ENCODE results near the gene C15orf39.
"Not testable (repeated sequence)": the region's sequence is repeated elsewhere in the genome, so short reads cannot be mapped to it uniquely, and the experiment has no call there.

The C15orf39 gene

GRCh38 chr15:75213212-75213767, 11.6 kb downstream of the C15orf39 start:
- no peak for DNase-seq

GRCh38 chr15:75213768-75214221, 12.1 kb downstream of the C15orf39 start:
- DNase-seq: no peak

DNA sequence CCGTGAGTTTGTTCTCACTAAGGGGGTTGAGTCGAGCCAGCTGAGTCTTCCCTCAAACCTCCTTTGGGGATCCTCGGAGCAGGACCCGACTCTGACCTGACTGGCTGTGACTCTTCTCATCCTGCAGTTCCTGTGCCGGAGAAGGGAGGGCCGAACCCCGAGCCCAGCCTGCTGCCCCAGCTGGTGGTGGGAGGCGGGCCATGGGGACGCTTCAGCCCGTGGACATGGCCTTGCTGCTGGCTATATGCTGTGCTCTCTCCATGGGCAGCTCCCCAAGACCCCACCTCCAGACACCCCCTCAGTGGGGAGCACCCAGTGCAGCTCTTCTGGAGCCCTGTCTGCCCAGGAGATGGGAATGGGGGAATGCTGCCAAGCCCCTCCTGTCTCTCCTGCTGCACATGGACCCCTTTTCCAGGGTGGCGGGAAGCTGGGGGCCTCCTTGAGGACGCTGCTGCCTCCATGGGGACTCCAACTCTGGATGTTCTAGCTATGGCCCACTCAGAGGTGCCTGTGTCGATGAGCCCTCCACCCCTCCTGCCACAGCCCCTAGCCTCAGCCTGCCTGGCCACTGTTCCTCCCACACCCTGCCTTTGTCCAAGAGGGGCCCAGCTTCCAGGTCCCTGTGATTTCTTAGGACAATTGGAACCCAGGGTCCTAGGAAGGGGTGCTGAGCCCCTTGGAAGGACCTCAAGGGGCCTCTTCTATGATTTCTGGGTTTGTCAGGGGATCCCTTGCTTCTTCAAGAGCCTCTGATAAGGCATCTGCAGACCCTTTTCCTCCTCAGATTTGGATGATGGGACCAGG, 12.8 kb downstream of the C15orf39 start:
- DNase-seq: no peak

- no peak for DNase-seq
Observed at GRCh38 chr15:75215107-75216004, 13.7 kb downstream of the C15orf39 start.

GRCh38 chr15:75217012-75217411, 15.3 kb downstream of the C15orf39 start:
- no peak for DNase-seq

DNA sequence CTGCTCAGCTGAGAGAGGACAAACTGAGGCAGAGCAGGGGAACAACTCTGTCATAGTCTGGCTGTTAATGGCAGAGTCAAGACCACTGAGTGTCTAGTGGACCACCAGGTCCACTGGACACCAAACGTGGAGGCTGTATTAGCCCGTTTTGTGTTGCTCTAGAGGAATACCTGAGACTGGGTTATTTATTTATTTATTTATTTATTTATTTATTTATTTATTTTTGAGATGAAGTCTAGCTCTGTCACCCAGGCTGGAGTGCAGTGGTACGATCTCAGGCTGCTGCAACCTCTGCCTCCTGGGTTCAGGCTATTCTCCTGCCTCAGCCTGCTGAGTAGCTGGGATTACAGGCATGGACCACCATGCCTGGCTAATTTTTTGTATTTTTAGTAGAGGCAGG, 15.9 kb downstream of the C15orf39 start:
- not testable (repeated sequence) for DNase-seq

DNA sequence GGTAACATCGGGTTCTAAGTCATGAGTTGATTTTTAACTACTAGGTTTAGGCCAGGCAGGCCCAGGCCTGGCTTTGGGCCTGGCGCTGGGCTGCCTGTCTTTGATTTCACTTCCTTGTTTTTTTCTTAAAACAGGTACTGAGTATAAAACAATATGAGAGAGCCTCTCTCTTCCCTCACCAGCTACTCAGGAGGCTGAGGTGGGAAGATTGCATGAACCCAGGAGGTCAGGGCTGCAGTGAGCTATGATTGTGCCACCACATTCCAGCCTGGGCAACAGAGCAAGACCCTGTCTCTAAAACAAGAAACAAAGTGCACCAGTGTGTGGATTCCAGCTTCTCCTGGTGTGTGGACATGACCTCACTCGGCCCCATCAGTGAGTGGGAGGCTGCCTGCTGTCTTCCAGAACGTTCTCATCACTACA, 17.8 kb downstream of the C15orf39 start:
- DNase-seq: not testable (repeated sequence)

DNA sequence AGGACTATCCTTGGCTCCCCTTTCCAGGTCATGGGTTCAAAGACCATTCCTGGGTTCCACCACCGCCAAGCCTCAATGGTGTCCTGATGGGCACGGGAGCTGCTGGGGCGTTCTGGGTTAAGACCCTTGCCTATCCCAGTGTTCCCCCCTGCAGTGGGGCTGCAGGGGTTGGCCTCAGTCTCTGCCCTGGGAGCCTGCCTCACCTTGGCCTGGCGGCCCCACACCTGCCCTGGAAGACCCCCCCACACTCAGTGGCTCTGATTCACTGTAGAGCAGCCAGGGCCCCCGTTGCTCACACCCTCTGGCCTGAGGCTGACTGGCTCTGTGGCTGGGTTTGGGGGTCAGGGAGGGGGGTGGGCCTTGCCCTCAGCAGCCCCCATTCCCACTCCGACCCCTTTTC, 22.0 kb downstream of the C15orf39 start:
- no peak for DNase-seq

GRCh38 chr15:75224281-75224680, 22.6 kb downstream of the C15orf39 start:
- no peak for DNase-seq

DNA sequence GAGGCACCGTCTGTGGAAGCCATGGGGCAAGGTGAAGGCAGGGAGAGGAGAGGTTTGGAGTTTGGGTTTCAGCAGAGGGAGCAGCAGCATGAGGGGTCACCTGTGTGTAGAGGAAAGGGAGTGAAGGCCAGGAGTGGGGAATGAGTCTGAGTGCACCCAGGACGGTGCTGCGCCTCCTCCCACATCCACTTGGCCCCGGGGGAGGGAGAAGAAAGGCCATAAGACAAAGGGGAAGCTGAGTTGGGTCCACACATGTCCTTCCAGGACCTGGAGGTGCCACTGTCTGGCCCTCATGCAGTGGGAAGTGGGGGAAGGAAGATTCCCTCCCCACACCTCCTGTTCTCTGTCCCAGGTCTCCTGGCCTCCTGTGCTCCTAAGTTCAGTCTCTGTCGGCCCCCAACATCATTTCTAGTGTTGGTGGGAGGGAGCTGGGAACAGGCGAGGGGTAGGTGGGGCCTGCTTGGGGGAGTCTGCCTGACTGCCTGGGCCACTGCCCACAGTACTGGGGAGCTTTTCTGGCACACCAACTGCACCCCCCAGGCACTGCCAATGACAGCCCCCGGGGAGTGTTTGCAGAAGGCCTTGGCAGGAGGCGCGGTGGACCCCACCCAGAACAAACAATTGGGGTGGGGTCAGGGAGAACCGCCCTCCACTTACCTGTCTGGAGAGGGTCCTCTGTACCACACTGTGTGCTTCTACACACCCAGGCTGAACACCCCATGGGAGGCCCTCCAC, 23.6 kb downstream of the C15orf39 start:
- not testable (repeated sequence) for DNase-seq

DNA sequence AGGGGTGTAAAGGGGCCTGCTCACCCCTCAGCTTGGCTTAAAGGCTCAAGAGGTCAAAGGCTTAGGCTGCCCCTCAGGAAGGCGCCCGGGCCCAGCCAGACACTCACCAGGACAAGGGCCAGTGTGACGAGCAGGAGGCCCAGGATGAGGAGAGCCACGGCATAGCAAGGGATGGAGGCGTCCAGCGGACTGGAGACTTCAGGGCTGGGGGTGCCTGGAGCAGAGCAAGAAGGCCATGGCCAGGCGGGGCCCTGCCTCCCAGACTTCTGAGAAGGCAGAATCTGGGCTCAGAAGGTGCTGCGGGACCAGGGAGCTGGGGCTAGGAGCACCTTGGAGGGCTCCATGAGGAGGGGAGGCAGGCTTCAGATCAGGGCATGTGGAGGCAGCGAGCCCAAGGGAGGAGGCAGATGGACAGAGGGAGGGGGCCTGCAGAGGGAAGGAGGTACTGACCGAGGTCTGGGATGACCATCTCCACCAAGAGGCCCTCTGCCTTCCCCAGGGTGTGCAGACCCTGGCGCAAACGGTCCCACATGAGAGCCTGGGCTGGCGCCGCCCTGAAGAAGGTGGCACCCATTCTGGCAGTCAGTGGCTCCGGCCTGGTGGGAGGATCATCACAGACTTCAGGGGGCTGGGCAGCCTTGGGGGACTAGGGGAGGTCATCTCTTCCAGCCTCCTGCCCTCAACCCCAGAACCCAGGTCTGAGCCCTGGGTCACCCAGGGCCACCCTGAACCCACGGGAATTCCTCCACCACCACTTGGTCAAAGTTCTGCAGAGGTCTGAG, 24.5 kb downstream of the C15orf39 start:
- DNase-seq: no peak

DNA sequence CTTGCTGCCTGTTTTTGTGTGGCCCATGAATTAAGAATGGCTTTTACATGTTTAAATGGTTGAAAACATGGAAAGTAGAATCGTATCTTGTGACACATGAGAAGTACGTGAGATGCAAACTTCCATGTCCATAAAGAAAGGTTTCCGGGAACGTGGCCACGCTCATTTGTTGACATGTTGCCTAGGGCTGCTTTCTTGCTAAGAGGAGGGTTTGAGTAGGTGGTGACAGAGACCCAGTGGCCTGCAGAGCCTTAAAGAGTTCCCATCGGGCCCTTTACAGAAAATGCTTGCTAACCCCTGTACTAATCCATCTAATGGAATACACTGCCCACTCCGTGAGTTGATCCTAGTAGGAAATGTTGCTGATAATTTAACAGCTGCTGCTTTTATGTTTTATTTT, 25.4 kb downstream of the C15orf39 start:
- DNase-seq: not testable (repeated sequence)

DNA sequence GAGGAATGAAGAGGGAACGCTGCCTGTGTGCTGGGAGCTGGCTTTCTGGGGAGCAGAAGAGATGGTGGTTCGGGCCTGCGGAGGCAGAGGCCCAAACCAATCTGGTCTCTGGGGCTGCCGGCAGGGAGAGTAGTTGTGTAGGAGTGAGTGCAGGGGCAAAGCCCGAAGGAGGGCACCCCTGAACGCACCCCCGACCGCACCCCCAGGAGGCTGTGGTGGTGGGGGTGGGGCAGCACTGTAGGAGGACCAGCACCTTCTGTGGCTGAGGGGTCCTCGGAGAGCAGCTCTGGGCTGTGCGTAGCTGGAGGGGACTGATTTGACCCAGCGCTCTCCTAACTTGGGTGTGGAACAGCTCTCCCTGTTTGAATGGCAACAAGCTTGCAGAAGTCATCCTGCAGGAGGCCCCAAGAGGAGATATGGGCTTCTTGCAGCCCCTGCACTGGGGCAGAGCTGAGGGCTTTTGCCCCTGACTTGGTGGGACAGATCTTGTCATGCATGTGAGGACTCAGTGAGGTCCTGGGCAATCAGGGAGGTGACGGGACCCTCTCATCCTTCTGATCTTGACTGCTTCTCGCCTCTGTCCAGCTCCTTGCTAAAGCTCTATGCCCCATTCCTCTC, 26.1 kb downstream of the C15orf39 start:
- no peak for DNase-seq

DNA sequence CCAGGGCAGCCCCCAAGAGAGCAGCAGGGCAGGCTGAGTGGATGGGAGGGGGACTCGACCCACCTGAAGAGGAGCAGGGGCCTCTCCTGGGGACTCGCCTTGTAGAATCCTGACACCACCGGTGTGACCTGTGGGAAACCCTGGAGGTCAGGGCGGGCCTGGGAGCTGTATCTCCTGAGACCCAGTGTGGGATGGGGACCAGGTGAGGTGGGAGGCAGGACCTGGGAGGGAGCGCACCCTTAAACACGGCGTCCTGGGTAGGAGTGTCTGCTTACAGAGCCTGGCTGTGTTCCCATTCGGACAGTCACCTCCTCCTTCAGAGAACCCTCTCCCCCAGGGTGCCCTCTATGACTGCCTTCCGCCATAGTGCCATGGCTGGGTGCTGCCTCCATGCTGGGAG, 27.1 kb downstream of the C15orf39 start:
- no peak for DNase-seq

- no peak for DNase-seq
Observed at GRCh38 chr15:75229191-75230015, 27.7 kb downstream of the C15orf39 start.

GRCh38 chr15:75230016-75230343, 28.3 kb downstream of the C15orf39 start:
- DNase-seq: no peak

DNA sequence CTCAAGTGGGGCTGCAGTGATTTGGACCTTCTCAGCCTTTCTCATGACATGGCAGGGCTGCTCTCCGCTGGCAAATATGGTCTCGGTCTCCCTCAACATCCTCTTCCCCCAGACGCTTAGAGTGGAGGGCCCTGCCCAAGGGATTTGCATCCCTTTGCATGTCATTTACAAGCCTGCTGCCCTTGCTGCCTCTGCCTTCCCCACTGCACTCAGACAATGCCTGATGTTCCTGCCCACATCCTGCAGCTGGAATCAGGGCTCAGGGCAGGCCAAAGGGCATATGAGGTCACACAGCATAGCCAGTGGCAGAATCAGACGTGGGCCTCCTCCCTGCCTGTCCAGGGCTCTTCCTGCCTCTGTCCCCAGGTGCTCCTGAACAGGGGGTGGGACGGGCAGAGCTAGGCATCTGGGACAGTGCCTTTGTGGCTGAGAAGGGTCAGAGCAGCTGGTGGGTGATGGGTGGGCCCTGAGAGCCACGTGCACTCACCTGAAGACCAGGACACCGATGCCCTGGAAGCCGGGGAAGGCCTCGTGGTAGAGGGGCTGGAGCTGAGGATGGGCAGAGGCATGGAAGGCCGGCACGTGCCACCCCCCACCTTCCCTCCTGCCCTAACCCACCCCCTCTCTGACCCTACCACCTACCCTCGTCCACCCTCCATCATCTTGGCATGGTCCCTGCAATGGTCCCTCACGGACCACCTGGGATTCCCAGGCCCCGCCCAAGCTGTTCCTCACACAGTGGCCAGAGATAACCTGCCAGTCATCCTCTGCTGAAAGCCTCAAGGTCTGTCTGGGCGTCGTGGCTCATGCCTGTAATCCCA, 29.1 kb downstream of the C15orf39 start:
- no peak for DNase-seq

GRCh38 chr15:75231836-75232235, 30.2 kb downstream of the C15orf39 start:
- DNase-seq: no peak

GRCh38 chr15:75232252-75232813, 30.7 kb downstream of the C15orf39 start:
- DNase-seq: no peak
